Fibroblast of skin of abdomen (primary cell): Measurements from ENCODE around the gene PTPRS. TPM values are rescaled to one million over a fixed set of nuclear protein-coding genes. Genes with fewer than 3 reads are reported as not detected.
"Not testable (repeated sequence)": the region's sequence is repeated elsewhere in the genome, so short reads cannot be mapped to it uniquely, and the experiment has no call there.

Experiments used
- DNase-seq: peaks from one replicate; pipeline ENCODE4 v3.0.0-alpha.2; 2013
- polyA plus RNA-seq, 2 experiments: library from polyadenylated mRNA; unstranded; fragments of 120-200 nt; gene quantifications; one replicate each; pipeline ENCODE4 v1.2.1, GENCODE V29; 2013; ENCODE audit not compliant: insufficient read length in 2 of 2

The PTPRS gene
- 82.8 TPM for polyA plus RNA-seq (2013, experiment 1 of 2; ENCODE audit: insufficient read length)
- polyA plus RNA-seq (2013, experiment 2 of 2; ENCODE audit: insufficient read length) = 81.0 TPM

- DNase-seq = peak; percentile 89
These were observed at the start of gene PTPRS for GRCh38 chr19:5340637-5341447. Gene PTPRS (minus strand): TSS chr19:5340812. CDS start chr19:5286140, 54,672 bp downstream.

GRCh38 chr19:5389353-5389752, 48.7 kb upstream of the PTPRS start:
- no peak for DNase-seq

GRCh38 chr19:5387472-5387871, 46.9 kb upstream of the PTPRS start:
- DNase-seq = no peak

GRCh38 chr19:5386841-5387240, 46.2 kb upstream of the PTPRS start:
- DNase-seq = no peak

GRCh38 chr19:5381197-5381596, 40.6 kb upstream of the PTPRS start:
- DNase-seq = not testable (repeated sequence)

- DNase-seq = no peak
These were observed 39.8 kb upstream of the PTPRS start for GRCh38 chr19:5380215-5380919.

GRCh38 chr19:5376928-5377327, 36.3 kb upstream of the PTPRS start:
- DNase-seq = no peak

GRCh38 chr19:5372572-5373200, 32.1 kb upstream of the PTPRS start:
- no peak for DNase-seq

- peak; percentile 16 for DNase-seq
These were observed 29.4 kb upstream of the PTPRS start for GRCh38 chr19:5369962-5370367.

GRCh38 chr19:5369304-5369703, 28.7 kb upstream of the PTPRS start:
- DNase-seq = no peak

- DNase-seq = no peak
These were observed 27.0 kb upstream of the PTPRS start for GRCh38 chr19:5367530-5368133.

GRCh38 chr19:5365905-5366304, 25.3 kb upstream of the PTPRS start:
- no peak for DNase-seq

- no peak for DNase-seq
These were observed 24.1 kb upstream of the PTPRS start for GRCh38 chr19:5364674-5365073.

- not testable (repeated sequence) for DNase-seq
These were observed 21.2 kb upstream of the PTPRS start for GRCh38 chr19:5361839-5362238.

- DNase-seq = no peak
These were observed 20.8 kb upstream of the PTPRS start for GRCh38 chr19:5361407-5361806.

GRCh38 chr19:5360003-5360780, 19.6 kb upstream of the PTPRS start:
- peak; percentile 29 for DNase-seq

- peak; percentile 18 for DNase-seq
These were observed 17.7 kb upstream of the PTPRS start for GRCh38 chr19:5358173-5358800.

GRCh38 chr19:5357584-5357983, 17.0 kb upstream of the PTPRS start:
- DNase-seq = no peak

GRCh38 chr19:5356918-5357317, 16.3 kb upstream of the PTPRS start:
- no peak for DNase-seq

- DNase-seq = no peak
These were observed 15.8 kb upstream of the PTPRS start for GRCh38 chr19:5356428-5356827.

GRCh38 chr19:5355693-5356092, 15.1 kb upstream of the PTPRS start:
- DNase-seq = no peak

GRCh38 chr19:5355076-5355475, 14.5 kb upstream of the PTPRS start:
- no peak for DNase-seq
